Measurements from ENCODE around the gene ZNF683.
A peak's percentile ranks its signal among the peaks of the same experiment; 100 is the strongest.

The ZNF683 gene

GRCh38 chr1:26359981-26360806, 12.4 kb downstream of the ZNF683 start:
- WGBS (ENCODE audit: extremely low coverage, insufficient coverage, low lambda C conversion rate): no CpG with 5 or more reads among the region's 67 CpGs
- peak overlapping the region; percentile 32 for H3K4me3 ChIP-seq (ENCODE audit: low read length)

GRCh38 chr1:26358411-26359384, 13.9 kb downstream of the ZNF683 start:
- Histone ChIP-seq H3K27me3 (ENCODE audit: insufficient read depth, low read length, poor library complexity) (no peaks in the 10 kb centered on the region), H2BK5ac (ENCODE audit: low read length) (no peak overlapping the region), H3K56ac (ENCODE audit: low read length) (no peak overlapping the region), H4K8ac (ENCODE audit: low read depth, low read length) (no peak overlapping the region), H3K4me2 (ENCODE audit: low read length) (no peak overlapping the region), H3K4ac (ENCODE audit: low read depth, low read length) (no peak overlapping the region), H3K27ac (ENCODE audit: low read depth, low read length) (no peak overlapping the region), H3K4me3 (ENCODE audit: low read length) (no peak overlapping the region), H3K36me3 (ENCODE audit: control insufficient read depth, insufficient read depth, low read length) (no peaks in the 10 kb centered on the region), H3K79me2 (ENCODE audit: control insufficient read depth, insufficient read depth, low read length) (no peaks in the 10 kb centered on the region), H2BK120ac (ENCODE audit: low read depth, low read length) (no peak overlapping the region), H2AK5ac (ENCODE audit: low read length) (no peak overlapping the region), H3K79me1 (ENCODE audit: low read length) (no peaks in the 10 kb centered on the region), H2BK15ac (replicated peaks; ENCODE audit: low read depth) (no peak overlapping the region), H3K18ac (ENCODE audit: low read length) (no peak overlapping the region), H3K9ac (ENCODE audit: low read length) (no peak overlapping the region), H3K23ac (ENCODE audit: low read length) (no peak overlapping the region), H4K5ac (ENCODE audit: low read length) (no peak overlapping the region), H3K4me1 (ENCODE audit: control insufficient read depth, low read depth, low read length) (peaks cover 3% of the 10 kb centered on the region)
- peak; percentile 80 for DNase-seq
- no CpG with 5 or more reads among the region's 15 CpGs for WGBS (ENCODE audit: extremely low coverage, insufficient coverage, low lambda C conversion rate)

More at GRCh38 chr1:26359981-26360806, 12.4 kb downstream of the ZNF683 start:
- H3K36me3 ChIP-seq (ENCODE audit: control insufficient read depth, insufficient read depth, low read length): no peaks in the 10 kb centered on the region
- H3K79me1 ChIP-seq (ENCODE audit: low read length): no peaks in the 10 kb centered on the region
- H3K4me1 ChIP-seq (ENCODE audit: control insufficient read depth, low read depth, low read length): peaks cover 3% of the 10 kb centered on the region
- H2BK15ac ChIP-seq (replicated peaks; ENCODE audit: low read depth): no peak overlapping the region
- no peaks in the 10 kb centered on the region for H3K79me2 ChIP-seq (ENCODE audit: control insufficient read depth, insufficient read depth, low read length)
- no peak overlapping the region for H2BK5ac ChIP-seq (ENCODE audit: low read length)
- DNase-seq: peak; percentile 55
- peak overlapping the region; percentile 46 for H3K4me2 ChIP-seq (ENCODE audit: low read length)
- no peak overlapping the region for H2AK5ac ChIP-seq (ENCODE audit: low read length)
- H2BK120ac ChIP-seq (ENCODE audit: low read depth, low read length): no peak overlapping the region
- no peak overlapping the region for H4K8ac ChIP-seq (ENCODE audit: low read depth, low read length)
- H4K5ac ChIP-seq (ENCODE audit: low read length): no peak overlapping the region
- peak overlapping the region; percentile 45 for H3K9ac ChIP-seq (ENCODE audit: low read length)
- H3K4ac ChIP-seq (ENCODE audit: low read depth, low read length): no peak overlapping the region
- H3K56ac ChIP-seq (ENCODE audit: low read length): peak overlapping the region; percentile 62
- H3K23ac ChIP-seq (ENCODE audit: low read length): no peak overlapping the region
- peak overlapping the region; percentile 5 for H3K18ac ChIP-seq (ENCODE audit: low read length)
- no peaks in the 10 kb centered on the region for H3K27me3 ChIP-seq (ENCODE audit: insufficient read depth, low read length, poor library complexity)
- H3K27ac ChIP-seq (ENCODE audit: low read depth, low read length): no peak overlapping the region

- Histone ChIP-seq H3K9ac (ENCODE audit: low read length) (no peak overlapping the region), H3K18ac (ENCODE audit: low read length) (no peak overlapping the region), H3K79me1 (ENCODE audit: low read length) (no peaks in the 10 kb centered on the region), H2AK5ac (ENCODE audit: low read length) (no peak overlapping the region), H4K8ac (ENCODE audit: low read depth, low read length) (no peak overlapping the region), H2BK15ac (replicated peaks; ENCODE audit: low read depth) (no peak overlapping the region), H3K56ac (ENCODE audit: low read length) (no peak overlapping the region), H3K4ac (ENCODE audit: low read depth, low read length) (no peak overlapping the region), H3K79me2 (ENCODE audit: control insufficient read depth, insufficient read depth, low read length) (no peaks in the 10 kb centered on the region), H3K4me3 (ENCODE audit: low read length) (no peak overlapping the region), H3K27me3 (ENCODE audit: insufficient read depth, low read length, poor library complexity) (no peaks in the 10 kb centered on the region), H3K36me3 (ENCODE audit: control insufficient read depth, insufficient read depth, low read length) (no peaks in the 10 kb centered on the region), H3K23ac (ENCODE audit: low read length) (no peak overlapping the region), H3K4me1 (ENCODE audit: control insufficient read depth, low read depth, low read length) (peaks cover 3% of the 10 kb centered on the region), H3K4me2 (ENCODE audit: low read length) (no peak overlapping the region), H4K5ac (ENCODE audit: low read length) (no peak overlapping the region), H3K27ac (ENCODE audit: low read depth, low read length) (no peak overlapping the region), H2BK5ac (ENCODE audit: low read length) (no peak overlapping the region), H2BK120ac (ENCODE audit: low read depth, low read length) (no peak overlapping the region)
- WGBS (ENCODE audit: extremely low coverage, insufficient coverage, low lambda C conversion rate): no CpG with 5 or more reads among the region's 10 CpGs
- DNase-seq: no peak
Measured at GRCh38 chr1:26357121-26357602, 15.4 kb downstream of the ZNF683 start.

GRCh38 chr1:26356106-26356505, 16.4 kb downstream of the ZNF683 start:
- no peaks in the 10 kb centered on the region for H3K79me1 ChIP-seq (ENCODE audit: low read length)
- H3K4ac ChIP-seq (ENCODE audit: low read depth, low read length): no peak overlapping the region
- H3K4me1 ChIP-seq (ENCODE audit: control insufficient read depth, low read depth, low read length): peaks cover 7% of the 10 kb centered on the region
- H3K27ac ChIP-seq (ENCODE audit: low read depth, low read length): no peak overlapping the region
- no peak overlapping the region for H4K8ac ChIP-seq (ENCODE audit: low read depth, low read length)
- H3K18ac ChIP-seq (ENCODE audit: low read length): no peak overlapping the region
- H3K27me3 ChIP-seq (ENCODE audit: insufficient read depth, low read length, poor library complexity): no peaks in the 10 kb centered on the region
- H4K5ac ChIP-seq (ENCODE audit: low read length): no peak overlapping the region
- H2BK15ac ChIP-seq (replicated peaks; ENCODE audit: low read depth): no peak overlapping the region
- DNase-seq: no peak
- no CpG with 5 or more reads among the region's 5 CpGs for WGBS (ENCODE audit: extremely low coverage, insufficient coverage, low lambda C conversion rate)
- H3K4me3 ChIP-seq (ENCODE audit: low read length): no peak overlapping the region
- no peak overlapping the region for H3K56ac ChIP-seq (ENCODE audit: low read length)
- H3K4me2 ChIP-seq (ENCODE audit: low read length): no peak overlapping the region
- H3K9ac ChIP-seq (ENCODE audit: low read length): no peak overlapping the region
- no peak overlapping the region for H2AK5ac ChIP-seq (ENCODE audit: low read length)
- H2BK120ac ChIP-seq (ENCODE audit: low read depth, low read length): no peak overlapping the region
- no peak overlapping the region for H2BK5ac ChIP-seq (ENCODE audit: low read length)
- H3K23ac ChIP-seq (ENCODE audit: low read length): no peak overlapping the region
- no peaks in the 10 kb centered on the region for H3K36me3 ChIP-seq (ENCODE audit: control insufficient read depth, insufficient read depth, low read length)
- no peaks in the 10 kb centered on the region for H3K79me2 ChIP-seq (ENCODE audit: control insufficient read depth, insufficient read depth, low read length)

GRCh38 chr1:26354972-26355371, 17.6 kb downstream of the ZNF683 start:
- Histone ChIP-seq H3K4me3 (ENCODE audit: low read length) (no peak overlapping the region), H3K4me2 (ENCODE audit: low read length) (no peak overlapping the region), H3K27ac (ENCODE audit: low read depth, low read length) (no peak overlapping the region), H2BK15ac (replicated peaks; ENCODE audit: low read depth) (no peak overlapping the region), H3K56ac (ENCODE audit: low read length) (no peak overlapping the region), H3K79me2 (ENCODE audit: control insufficient read depth, insufficient read depth, low read length) (no peaks in the 10 kb centered on the region), H2BK5ac (ENCODE audit: low read length) (no peak overlapping the region), H3K27me3 (ENCODE audit: insufficient read depth, low read length, poor library complexity) (no peaks in the 10 kb centered on the region), H3K79me1 (ENCODE audit: low read length) (no peaks in the 10 kb centered on the region), H3K36me3 (ENCODE audit: control insufficient read depth, insufficient read depth, low read length) (no peaks in the 10 kb centered on the region), H2BK120ac (ENCODE audit: low read depth, low read length) (no peak overlapping the region), H4K8ac (ENCODE audit: low read depth, low read length) (no peak overlapping the region), H3K4me1 (ENCODE audit: control insufficient read depth, low read depth, low read length) (peaks cover 7% of the 10 kb centered on the region), H2AK5ac (ENCODE audit: low read length) (no peak overlapping the region), H3K4ac (ENCODE audit: low read depth, low read length) (no peak overlapping the region), H3K18ac (ENCODE audit: low read length) (no peak overlapping the region), H3K23ac (ENCODE audit: low read length) (no peak overlapping the region), H3K9ac (ENCODE audit: low read length) (no peak overlapping the region), H4K5ac (ENCODE audit: low read length) (no peak overlapping the region)
- no CpG with 5 or more reads among the region's 9 CpGs for WGBS (ENCODE audit: extremely low coverage, insufficient coverage, low lambda C conversion rate)
- DNase-seq: no peak
